HG03469 (cell line): ENCODE measurements around the gene SLC15A3.
A peak's percentile ranks its signal among the peaks of the same experiment; 100 is the strongest.
"Not testable (repeated sequence)": the region's sequence is repeated elsewhere in the genome, so short reads cannot be mapped to it uniquely, and the experiment has no call there.

Experiments used
- ATAC-seq: cut with Tn5 transposase; IDR thresholded peaks from one replicate; pipeline ENCODE4 v1.9.1; 2021; ENCODE audit warnings: mild to moderate bottlenecking, moderate library complexity, moderate number of reproducible peaks; ENCODE audit not compliant: unreplicated experiment

SLC15A3 gene

GRCh38 chr11:60917267-60917666 is 34.7 kb downstream of the SLC15A3 start:
- ATAC-seq: no peak

GRCh38 chr11:60916669-60917206 is 35.2 kb downstream of the SLC15A3 start:
- ATAC-seq: no peak

GRCh38 chr11:60915248-60915914 is 36.6 kb downstream of the SLC15A3 start:
- ATAC-seq: no peak

GRCh38 chr11:60914633-60915247 is 37.2 kb downstream of the SLC15A3 start:
- ATAC-seq: peak; percentile 11

GRCh38 chr11:60913793-60914632 is 38.0 kb downstream of the SLC15A3 start, which contains the start of gene TMEM109:
Gene TMEM109, plus strand, starts transcription at chr11:60914158. Its CDS starts 5,536 bp downstream, at chr11:60919694.
- ATAC-seq: peak; percentile 31

GRCh38 chr11:60912851-60913528 is 39.0 kb downstream of the SLC15A3 start:
- ATAC-seq: no peak

GRCh38 chr11:60912223-60912850 is 39.6 kb downstream of the SLC15A3 start:
- no peak for ATAC-seq

GRCh38 chr11:60910711-60911380 is 41.1 kb downstream of the SLC15A3 start:
- ATAC-seq: no peak

GRCh38 chr11:60910281-60910687 is 41.7 kb downstream of the SLC15A3 start:
- ATAC-seq: no peak

- ATAC-seq: not testable (repeated sequence)
Observed at GRCh38 chr11:60909680-60910280, 42.2 kb downstream of the SLC15A3 start.

- ATAC-seq: no peak
Observed at GRCh38 chr11:60908803-60909202, 43.2 kb downstream of the SLC15A3 start.

- ATAC-seq: peak; percentile 66
Observed at GRCh38 chr11:60906132-60906972, 45.6 kb downstream of the SLC15A3 start, which contains the start of gene PRPF19. Gene PRPF19, minus strand, starts transcription at chr11:60906585. Its CDS starts 203 bp downstream, at chr11:60906382.

GRCh38 chr11:60905551-60906113 is 46.3 kb downstream of the SLC15A3 start:
- ATAC-seq: no peak

- ATAC-seq: no peak
Observed at GRCh38 chr11:60905047-60905446, 46.9 kb downstream of the SLC15A3 start.

GRCh38 chr11:60902625-60903024 is 49.4 kb downstream of the SLC15A3 start:
- no peak for ATAC-seq

- no peak for ATAC-seq
Observed at GRCh38 chr11:60900673-60901404, 51.1 kb downstream of the SLC15A3 start.

GRCh38 chr11:60899977-60900376 is 52.0 kb downstream of the SLC15A3 start:
- ATAC-seq: no peak
